HEK293 (cell line): ENCODE measurements around the gene FILIP1.

Source experiments
- CTCF ChIP-seq: fragments of 450-650 bp; formaldehyde crosslinking; IDR thresholded peaks from 2 replicates; pipeline ENCODE4 v1.5.1; 2016; ENCODE audit warnings: missing biosample characterization, missing genetic modification characterization
- ZNF133 ChIP-seq: fragments of 450-650 bp; formaldehyde crosslinking; IDR thresholded peaks from 2 replicates; pipeline ENCODE4 v1.5.1; 2016; ENCODE audit warnings: missing biosample characterization, missing genetic modification characterization

- TF ChIP-seq CTCF (tag by site-specific recombination) (no peak), ZNF133 (no peak)
Observed at GRCh38 chr6:75489025-75489424, 4.6 kb downstream of the FILIP1 start.
